Activated CD4-positive, alpha-beta T cell treated with anti-CD3 and anti-CD28 coated beads for 24 hours (primary cell): ENCODE measurements around the gene MAPT.
"Not testable (repeated sequence)": the region's sequence is repeated elsewhere in the genome, so short reads cannot be mapped to it uniquely, and the experiment has no call there.

ENCODE experiments used
- DNase-seq, 2 donors: peaks; one replicate each; pipeline ENCODE4 v3.0.0-alpha.2; 2020; ENCODE audit warnings: low read depth in 2 of 2

The MAPT gene

GRCh38 chr17:45862127-45862526, 32.2 kb upstream of the MAPT start:
- not testable (repeated sequence) for DNase-seq

- DNase-seq = no peak
Measured at GRCh38 chr17:45863857-45864654, 30.3 kb upstream of the MAPT start.

GRCh38 chr17:45867171-45867570, 27.2 kb upstream of the MAPT start:
- no peak for DNase-seq

GRCh38 chr17:45867702-45868101, 26.7 kb upstream of the MAPT start:
- no peak for DNase-seq

- DNase-seq = no peak
Measured at GRCh38 chr17:45868276-45868675, 26.1 kb upstream of the MAPT start.

GRCh38 chr17:45869676-45870341, 24.5 kb upstream of the MAPT start:
- DNase-seq = no peak

- DNase-seq = no peak
Measured at GRCh38 chr17:45870342-45870974, 23.9 kb upstream of the MAPT start.

GRCh38 chr17:45871718-45872117, 22.6 kb upstream of the MAPT start:
- no peak for DNase-seq

- DNase-seq = no peak
Measured at GRCh38 chr17:45873728-45874127, 20.6 kb upstream of the MAPT start.

- no peak for DNase-seq
Measured at GRCh38 chr17:45874151-45874550, 20.2 kb upstream of the MAPT start.

GRCh38 chr17:45876539-45876938, 17.8 kb upstream of the MAPT start:
- DNase-seq = no peak

- no peak for DNase-seq
Measured at GRCh38 chr17:45877467-45877866, 16.9 kb upstream of the MAPT start.

- no peak for DNase-seq
Measured at GRCh38 chr17:45883063-45883462, 11.3 kb upstream of the MAPT start.

- no peak for DNase-seq
Measured at GRCh38 chr17:45886852-45887251, 7.5 kb upstream of the MAPT start.

GRCh38 chr17:45888392-45888791, 6.0 kb upstream of the MAPT start:
- DNase-seq = no peak

GRCh38 chr17:45889579-45889978, 4.8 kb upstream of the MAPT start:
- no peak for DNase-seq

- DNase-seq = no peak
Measured at GRCh38 chr17:45893725-45894021, 681 bp upstream of the MAPT start.

GRCh38 chr17:45895304-45895968, 1.1 kb downstream of the MAPT start:
- no peak for DNase-seq

- no peak for DNase-seq
Measured at GRCh38 chr17:45895969-45896785, 1.8 kb downstream of the MAPT start.

GRCh38 chr17:45896803-45897693, 2.7 kb downstream of the MAPT start:
- DNase-seq = no peak

- no peak for DNase-seq
Measured at GRCh38 chr17:45900136-45900535, 5.8 kb downstream of the MAPT start.
